Measurements from ENCODE around the gene RNPS1. TPM values are rescaled to one million over a fixed set of nuclear protein-coding genes. Genes with fewer than 3 reads are reported as not detected.

Gene RNPS1
- total and polyA plus RNA-seq, 2 of the 4 experiments (the other 2 are of a cell fraction) = 57.5 to 192 TPM

DNA sequence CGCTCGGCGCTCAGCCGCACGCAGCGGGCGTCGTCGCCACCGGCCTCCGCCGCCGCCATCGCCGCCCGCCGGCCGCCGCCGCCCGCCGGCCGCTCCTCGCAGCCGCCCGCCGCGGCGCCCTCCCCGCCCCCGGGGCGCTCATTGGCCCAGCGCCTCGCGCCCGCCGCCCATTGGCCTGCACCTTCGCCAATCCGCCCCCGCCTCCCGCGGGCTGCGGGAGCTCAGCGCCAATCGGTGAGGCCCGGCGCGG, 53.3 kb downstream of the RNPS1 start, which contains the start of gene PGP:
Gene PGP (minus strand): TSS at position 122 of the 250 bp plus-strand sequence. CDS start 63 bp downstream, at position 59.
- Histone ChIP-seq H2BK120ac (ENCODE audit: low read depth, low read length) (peak within 1 kb of the TSS; percentile 17; the same call in 1 of the 2 replicates), H3K79me1 (ENCODE audit: low read depth in 1 of 2, low read length in 2 of 2) (peaks cover 14 to 30% of the 10 kb centered on the region in 2 experiments), H4K8ac (ENCODE audit: low read depth in 2 of 2, low read length in 2 of 2) (peak within 1 kb of the TSS; percentile 72 to 99), H3K23ac (ENCODE audit: low read depth, low read length) (peak within 1 kb of the TSS; percentile 72), H4K91ac (ENCODE audit: insufficient read depth, low read depth, low read length) (peak within 1 kb of the TSS; percentile 22), H2AK9ac (replicated peaks; ENCODE audit: low read depth, low read length, poor library complexity) (peak within 1 kb of the TSS; percentile 93), H3K9me1 (ENCODE audit: insufficient read depth, low read length) (no peaks in the 10 kb centered on the region), H3K18ac (ENCODE audit: low read depth, low read length) (peak within 1 kb of the TSS; percentile 40; the same call in 1 of the 2 replicates), H4K20me1 (ENCODE audit: insufficient read depth, low read length) (peaks cover 12% of the 10 kb centered on the region), H3K27me3 (ENCODE audit: control insufficient read depth, insufficient read depth, low read length) (no peaks in the 10 kb centered on the region), H2AK5ac (ENCODE audit: low read depth, low read length) (peak within 1 kb of the TSS; percentile 65), H2BK5ac (ENCODE audit: low read depth, low read length, poor library complexity, severe bottlenecking) (peak within 1 kb of the TSS; percentile 84), H3K56ac (ENCODE audit: extremely low read depth, insufficient read depth, low read length) (peak within 1 kb of the TSS; percentile 79), H2BK20ac (ENCODE audit: low read depth, low read length) (no peak within 1 kb of the TSS), H3K4me3 (ENCODE audit: insufficient read depth, low read depth, low read length) (peak within 1 kb of the TSS; percentile 87), H3K4ac (ENCODE audit: low read depth, low read length) (peak within 1 kb of the TSS; percentile 88), H2AFZ (replicated peaks; ENCODE audit: low read length, poor library complexity) (peak within 1 kb of the TSS; percentile 98), H3K14ac (replicated peaks; ENCODE audit: low read depth, low read length) (peak within 1 kb of the TSS; percentile 77), H3K9me3 (ENCODE audit: control insufficient read depth, insufficient read depth, low read length) (no peaks in the 10 kb centered on the region), H3K9ac (ENCODE audit: low read depth, low read length) (peak within 1 kb of the TSS; percentile 89), H3K27ac (ENCODE audit: insufficient read depth, low read length) (peak within 1 kb of the TSS; percentile 86), H4K5ac (ENCODE audit: low read depth, low read length) (peak within 1 kb of the TSS; percentile 81), H3K4me2 (ENCODE audit: low read depth, low read length) (peak within 1 kb of the TSS; percentile 93), H3K36me3 (ENCODE audit: control insufficient read depth, insufficient read depth, low read length) (peaks cover 5% of the 10 kb centered on the region), H3K4me1 (ENCODE audit: control insufficient read depth, insufficient read depth, low read length) (peaks cover 7% of the 10 kb centered on the region), H2BK15ac (ENCODE audit: low read depth, low read length) (0 out of 3 replicates have a peak within 1 kb of the TSS, but pooled peaks have one; percentile 8)
- dilution Hi-C loops (cut with HindIII; ENCODE audit: low sequenced_read_pairs, unreplicated experiment) (no loop called here), intact Hi-C loops (cut with micrococcal nuclease) (no loop called here), in situ Hi-C loops (cut with MboI; ENCODE audit: low sequenced_read_pairs) (no loop called here)
- DNase-seq = no peak
- ChIA-PET CTCF (interaction anchor here (0.8 kb wide), 1 partner anchor 292 kb away, joined by 3 read pairs; no protein-coding TSS in a partner anchor), POLR2A (ENCODE audit: unreplicated experiment) (no interaction called here)
- BruUV-seq (replicated peaks) = no TSS peak
- 0% methylated on average over 25 of the region's 48 CpGs; no CpG with 5 or more reads in 1 of the 2 experiments for WGBS, 2 experiments (ENCODE audit: extremely low coverage in 2 of 2, insufficient read length in 1 of 2)
- TF ChIP-seq SMC3 (IDR thresholded peaks at IDR 0.05; ENCODE audit: low read depth, low read length) (no peak), NFE2L2 (IDR thresholded peaks at IDR 0.05; ENCODE audit: low read depth, low read length) (no peak), MAFK (IDR thresholded peaks at IDR 0.05; ENCODE audit: low read depth, low read length) (no peak), RCOR1 (IDR thresholded peaks at IDR 0.05; ENCODE audit: insufficient replicate concordance, low read length) (no peak), FOS (IDR thresholded peaks at IDR 0.05; ENCODE audit: low read depth, low read length) (peak; percentile 97), CTCF (conservative IDR thresholded peaks at IDR 0.05; ENCODE audit: low read depth, low read length) (0 out of 2 replicates have a peak, but pooled peaks have one; percentile 3), MAZ (IDR thresholded peaks at IDR 0.05; ENCODE audit: borderline replicate concordance, low read depth, low read length) (no peak), POLR2A (IDR thresholded peaks at IDR 0.05; ENCODE audit: low read depth, low read length) (no peak; the same call in 1 of the 2 replicates)
- ATAC-seq (ENCODE audit: low read depth) = peak; percentile 94

Measured in IMR-90 (cell line).